A549 (cell line): ENCODE results near the gene SP2. TPM values are rescaled to one million over a fixed set of nuclear protein-coding genes. Genes with fewer than 3 reads are reported as not detected.
"Not testable (repeated sequence)": the region's sequence is repeated elsewhere in the genome, so short reads cannot be mapped to it uniquely, and the experiment has no call there.

ENCODE experiments used
- ATAC-seq, 2 experiments: fragments of 200-7000 bp in 1 of 2; fragments of >200 bp in 1 of 2; cut with Nextera tagmentation in 1 of 2; cut with Tn5 transposase in 1 of 2; 3 replicates each; pipeline versions ENCODE4 v1.8.0 to v1.9.1; 2018 to 2020; ENCODE audit warnings: mild to moderate bottlenecking in 1 of 2, moderate library complexity in 1 of 2
- CTCF ChIA-PET: fragments of 300-600 bp; sonication (Branson Sonifier 250); formaldehyde crosslinking; extraction: SDS; loops from one replicate; lab custom pipeline; 2021; ENCODE audit warnings: antibody characterized with exemption, inconsistent platforms; lab: Yijun Ruan, JAX
- POLR2A ChIA-PET: fragments of 350-600 bp; formaldehyde crosslinking; extraction: SDS; loops from one replicate; lab custom pipeline; 2021; ENCODE audit warnings: antibody characterized with exemption, inconsistent platforms; lab: Yijun Ruan, JAX
- DNase-seq, 2 experiments: peaks; one replicate each; pipeline versions ENCODE4 v3.0.0 to v3.0.0-alpha.2; 2011 to 2016; ENCODE audit warnings: low read depth in 1 of 2, low spot score in 1 of 2
- FAIRE-seq: peaks from 2 replicates; lab custom pipeline; 2011; peaks lifted over from hg19 to GRCh38; lab: Jason Lieb, UNC
- H3K27ac ChIP-seq, 2 experiments: fragments of >200 bp; sonication (Bioruptor Twin); formaldehyde crosslinking; 3 replicates each; pipeline ENCODE4 v1.5.1; 2016 to 2017
- H3K4me1 ChIP-seq: fragments of >200 bp; sonication (Bioruptor Twin); formaldehyde crosslinking; 3 replicates; pipeline ENCODE4 v1.6.1; 2016
- H3K4me2 ChIP-seq: fragments of >200 bp; sonication (Bioruptor Twin); formaldehyde crosslinking; 3 replicates; pipeline ENCODE4 v1.6.1; 2016
- H3K4me3 ChIP-seq: fragments of >200 bp; sonication (Bioruptor Twin); formaldehyde crosslinking; 3 replicates; pipeline ENCODE4 v1.5.1; 2016
- H3K9me3 ChIP-seq: fragments of >200 bp; sonication (Bioruptor Twin); formaldehyde crosslinking; 3 replicates; pipeline ENCODE4 v1.6.1; 2016
- BCL3 ChIP-seq: fragments of >200 bp; sonication (Bioruptor Twin); formaldehyde crosslinking; IDR thresholded peaks from 3 replicates; pipeline ENCODE4 v1.6.1; 2016
- CBX8 ChIP-seq: fragments of 200-600 bp; sonication (generic); IDR thresholded peaks from 2 replicates; pipeline ENCODE4 v1.6.1; 2016
- CHD2 ChIP-seq: fragments of 150-350 bp; IDR thresholded peaks from 2 replicates; pipeline ENCODE4 v1.6.1; 2014; ENCODE audit warnings: low read length; ENCODE audit not compliant: partially characterized antibody
- E2F6 ChIP-seq: IDR thresholded peaks from 2 replicates; pipeline ENCODE4 v1.6.1; 2012; ENCODE audit warnings: low read depth, borderline replicate concordance
- ESRRA ChIP-seq: fragments of 150-350 bp; IDR thresholded peaks from 2 replicates; pipeline ENCODE4 v1.6.1; 2014; ENCODE audit warnings: mild to moderate bottlenecking, low read length, borderline replicate concordance
- FOSB ChIP-seq: fragments of 250-450 bp; sonication (Bioruptor Pico); IDR thresholded peaks from 2 replicates; pipeline ENCODE4 v1.5.0; 2020; ENCODE audit warnings: mild to moderate bottlenecking, moderate library complexity
- FOSL2 ChIP-seq, 2 experiments: fragments of 450-650 bp in 1 of 2; fragments of >200 bp in 1 of 2; sonication (Bioruptor Twin) in 1 of 2; formaldehyde crosslinking; IDR thresholded peaks; 2 replicates each; pipeline versions ENCODE4 v1.5.0 to v1.6.1; 2016 to 2020; ENCODE audit warnings: mild to moderate bottlenecking in 1 of 2, moderate library complexity in 1 of 2
- FOXS1 ChIP-seq: fragments of 250-450 bp; sonication (Bioruptor Pico); IDR thresholded peaks from 2 replicates; pipeline ENCODE4 v1.5.0; 2020; ENCODE audit warnings: mild to moderate bottlenecking, moderate library complexity
- KDM5A ChIP-seq: fragments of 200-600 bp; sonication (generic); IDR thresholded peaks from 2 replicates; pipeline ENCODE4 v1.6.1; 2016; ENCODE audit warnings: antibody characterized with exemption, mild to moderate bottlenecking
- PBX3 ChIP-seq: IDR thresholded peaks from 2 replicates; pipeline ENCODE4 v1.6.1; 2012
- PHF8 ChIP-seq: fragments of 200-600 bp; sonication (generic); IDR thresholded peaks from 2 replicates; pipeline ENCODE4 v1.6.1; 2016; ENCODE audit warnings: low read depth, mild to moderate bottlenecking, antibody characterized with exemption, moderate library complexity, borderline replicate concordance
- POLR2A ChIP-seq: IDR thresholded peaks from 2 replicates; pipeline ENCODE4 v1.6.1; 2012; ENCODE audit warnings: mild to moderate bottlenecking, low read length
- RARB ChIP-seq: fragments of 250-450 bp; sonication (Bioruptor Pico); IDR thresholded peaks from 2 replicates; pipeline ENCODE4 v1.8.0; 2021; ENCODE audit warnings: mild to moderate bottlenecking, moderate library complexity
- USF2 ChIP-seq: fragments of 450-650 bp; IDR thresholded peaks from 2 replicates; pipeline ENCODE4 v1.6.1; 2014; ENCODE audit warnings: antibody characterized with exemption
- ZFP36 ChIP-seq: fragments of 450-650 bp; IDR thresholded peaks from 2 replicates; pipeline ENCODE4 v1.6.1; 2014; ENCODE audit warnings: borderline replicate concordance; ENCODE audit not compliant: partially characterized antibody
- ZSCAN20 ChIP-seq: fragments of 250-450 bp; sonication (Bioruptor Pico); IDR thresholded peaks from 2 replicates; pipeline ENCODE4 v1.8.0; 2022; ENCODE audit warnings: mild to moderate bottlenecking, moderate library complexity
- WGBS: methylation state at CpG from one replicate; pipeline ENCODE4 v1.1.6; 2017; ENCODE audit errors: missing lambda C conversion rate; 5-methylcytosine and 5-hydroxymethylcytosine counted together
- polyA plus RNA-seq, 4 experiments: library from polyadenylated mRNA; depleted of rRNA in 3 of 4; stranded (reverse); fragments of >200 nt; fragmentation: RNase III in 1 of 4; extraction: RNeasy Plus Mini Kit Qiagen cat#74134 plus additional on column Dnase treatment in 1 of 4; gene quantifications; 2 replicates in 3 of 4; 3 replicates in 1 of 4; pipeline ENCODE4 v1.2.3, GENCODE V29; 2011 to 2017

Gene SP2
- polyA plus RNA-seq, 2 of the 4 experiments (the other 2 are of a cell fraction): 6.2 to 11.6 TPM

GRCh38 chr17:47917581-47917980 is 21.5 kb downstream of the SP2 start:
- CTCF ChIA-PET: interaction anchor here (1.6 to 2.2 kb wide), 3 partner anchors 12 to 30 kb away, joined by 7 to 9 read pairs (median 7); no protein-coding TSS in a partner anchor
- 78% methylated on average over 2 of the region's 2 CpGs for WGBS
- no peak overlapping the region for H3K4me2 ChIP-seq
- TF ChIP-seq ESRRA (no peak), POLR2A (no peak), E2F6 (no peak), FOSL2 (IDR thresholded peaks at IDR 0.05) (no peak), FOSL2 (CRISPR knock-in tag; IDR thresholded peaks at IDR 0.05) (no peak), RARB (CRISPR knock-in tag) (no peak), KDM5A (no peak), ZSCAN20 (CRISPR knock-in tag) (no peak), FOSB (no peak), USF2 (no peak)
- no peaks in the 10 kb centered on the region for H3K9me3 ChIP-seq
- H3K27ac ChIP-seq: no peak overlapping the region
- ATAC-seq (no peak), FAIRE-seq (no peak), DNase-seq (no peak)
- 0 out of 3 replicates have a peak, but pooled peaks cover under 1% of the 10 kb centered on the region for H3K4me1 ChIP-seq
- no peak overlapping the region for H3K4me3 ChIP-seq
- POLR2A ChIA-PET: no interaction called here

GRCh38 chr17:47918006-47918405 is 22.0 kb downstream of the SP2 start:
- H3K27ac ChIP-seq: no peak overlapping the region
- no peak for ATAC-seq
- no peak overlapping the region for H3K4me2 ChIP-seq
- 87% methylated on average over 2 of the region's 2 CpGs for WGBS
- H3K4me1 ChIP-seq: no peaks in the 10 kb centered on the region
- ChIA-PET CTCF (interaction anchor here (0.8 to 2.7 kb wide), 6 partner anchors 10 to 30 kb away, joined by 3 to 12 read pairs (median 4); no protein-coding TSS in a partner anchor), POLR2A (interaction anchor here (1.0 kb wide), 1 partner anchor 22 kb away, joined by 3 read pairs; the partner anchor contains the start of gene SP2)
- H3K4me3 ChIP-seq: no peak overlapping the region
- no peak for FAIRE-seq
- TF ChIP-seq CBX8 (no peak), FOSL2 (IDR thresholded peaks at IDR 0.05) (no peak), FOSL2 (CRISPR knock-in tag; IDR thresholded peaks at IDR 0.05) (no peak), CHD2 (no peak), PHF8 (no peak), ZFP36 (no peak), PBX3 (no peak), FOXS1 (CRISPR knock-in tag) (no peak)
- DNase-seq: no peak
- no peaks in the 10 kb centered on the region for H3K9me3 ChIP-seq

GRCh38 chr17:47918991-47919390 is 23.0 kb downstream of the SP2 start:
- Histone ChIP-seq H3K4me3 (no peak overlapping the region), H3K9me3 (no peaks in the 10 kb centered on the region), H3K27ac (no peak overlapping the region), H3K4me1 (no peaks in the 10 kb centered on the region), H3K4me2 (no peak overlapping the region)
- no peak for ATAC-seq
- FAIRE-seq: no peak
- TF ChIP-seq BCL3 (no peak), FOSB (no peak), CHD2 (no peak)
- DNase-seq: no peak
- ChIA-PET POLR2A (interaction anchor here (0.6 to 1.0 kb wide), 2 partner anchors 23 to 37 kb away, joined by 3 read pairs; partner anchors contain the start of gene SP2), CTCF (interaction anchor here (0.8 to 2.7 kb wide), 9 partner anchors 11 to 99 kb away, joined by 3 to 12 read pairs (median 4); no protein-coding TSS in a partner anchor)
- 78% methylated on average over 2 of the region's 2 CpGs for WGBS

- not testable (repeated sequence) for H3K9me3 ChIP-seq, DNase-seq, H3K4me1 ChIP-seq, H3K27ac ChIP-seq, FAIRE-seq, H3K4me2 ChIP-seq, H3K4me3 ChIP-seq, ATAC-seq
- WGBS: 93% methylated on average over 14 of the region's 14 CpGs
- POLR2A ChIA-PET: interaction anchor here (0.9 kb wide), 1 partner anchor 24 kb away, joined by 3 read pairs; the partner anchor contains the start of gene SP2
- CTCF ChIA-PET: interaction anchor here (0.9 to 2.7 kb wide), 6 partner anchors 14 to 99 kb away, joined by 3 to 12 read pairs (median 4); no protein-coding TSS in a partner anchor
Observed at GRCh38 chr17:47919889-47920288, 23.9 kb downstream of the SP2 start.
